Esophagus squamous epithelium (tissue), 4 donors: ENCODE data around the gene ITGAL.

Experiments
- POLR2A ChIP-seq, 4 donors: fragments of 450-650 bp; IDR thresholded peaks; one replicate each; pipeline ENCODE4 v1.6.1; 2017; ENCODE audit warnings: antibody characterized with exemption in 4 of 4, mild to moderate bottlenecking in 4 of 4, moderate library complexity in 3 of 4
- TF ChIP-seq, protein P1 (sequence below), 6 experiments: fragments of 450-650 bp in 4 of 6; fragments of 200-600 bp in 2 of 6; sonication (generic) in 2 of 6; IDR thresholded peaks; one replicate each; pipeline ENCODE4 v1.5.1; 2016 to 2019; ENCODE audit warnings: antibody characterized with exemption in 6 of 6, mild to moderate bottlenecking in 4 of 6, moderate library complexity in 4 of 6

DNA sequence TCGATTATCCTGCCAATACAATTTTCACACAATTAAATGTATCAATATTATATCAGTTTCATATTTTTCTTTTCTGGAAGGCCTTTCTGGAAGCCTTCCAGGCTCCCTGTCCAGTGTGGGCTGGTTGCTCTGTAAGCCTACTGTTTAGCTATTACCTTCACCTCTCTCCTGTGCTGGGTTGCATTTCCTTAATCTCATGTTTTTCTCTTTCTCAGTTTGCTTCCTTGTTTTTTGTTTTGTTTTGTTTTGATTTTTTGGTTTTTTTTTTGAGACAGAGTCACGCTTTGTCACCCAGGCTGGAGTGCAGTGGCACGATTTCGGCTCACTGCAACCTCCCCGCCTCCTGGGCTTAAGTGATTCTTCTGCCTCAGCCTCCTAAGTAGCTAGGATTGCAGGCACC lies 33.7 kb upstream of the ITGAL start:
- TF ChIP-seq, protein P1, sequence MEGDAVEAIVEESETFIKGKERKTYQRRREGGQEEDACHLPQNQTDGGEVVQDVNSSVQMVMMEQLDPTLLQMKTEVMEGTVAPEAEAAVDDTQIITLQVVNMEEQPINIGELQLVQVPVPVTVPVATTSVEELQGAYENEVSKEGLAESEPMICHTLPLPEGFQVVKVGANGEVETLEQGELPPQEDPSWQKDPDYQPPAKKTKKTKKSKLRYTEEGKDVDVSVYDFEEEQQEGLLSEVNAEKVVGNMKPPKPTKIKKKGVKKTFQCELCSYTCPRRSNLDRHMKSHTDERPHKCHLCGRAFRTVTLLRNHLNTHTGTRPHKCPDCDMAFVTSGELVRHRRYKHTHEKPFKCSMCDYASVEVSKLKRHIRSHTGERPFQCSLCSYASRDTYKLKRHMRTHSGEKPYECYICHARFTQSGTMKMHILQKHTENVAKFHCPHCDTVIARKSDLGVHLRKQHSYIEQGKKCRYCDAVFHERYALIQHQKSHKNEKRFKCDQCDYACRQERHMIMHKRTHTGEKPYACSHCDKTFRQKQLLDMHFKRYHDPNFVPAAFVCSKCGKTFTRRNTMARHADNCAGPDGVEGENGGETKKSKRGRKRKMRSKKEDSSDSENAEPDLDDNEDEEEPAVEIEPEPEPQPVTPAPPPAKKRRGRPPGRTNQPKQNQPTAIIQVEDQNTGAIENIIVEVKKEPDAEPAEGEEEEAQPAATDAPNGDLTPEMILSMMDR (IDR thresholded peaks at IDR 0.05): no peak
- no peak for TF ChIP-seq POLR2A (IDR thresholded peaks at IDR 0.05)
